SU-DHL-6 (cell line): Measurements from ENCODE around the gene GPAM.

Source experiments
- EZH2phosphoT487 ChIP-seq: fragments of 200-600 bp; sonication (generic), shearing (Covaris generic); conservative IDR thresholded peaks from 2 replicates; pipeline ENCODE4 v1.6.1; 2018; ENCODE audit warnings: mild to moderate bottlenecking, antibody characterized with exemption, low read length, moderate library complexity, mixed read lengths
- TF ChIP-seq, protein P1 (sequence below): fragments of 200-600 bp; sonication (generic); IDR thresholded peaks from one replicate; pipeline ENCODE4 v1.5.1; 2017; ENCODE audit warnings: antibody characterized with exemption, mild to moderate bottlenecking, low read length, moderate library complexity; ENCODE audit not compliant: insufficient read depth, poor library complexity, severe bottlenecking

DNA sequence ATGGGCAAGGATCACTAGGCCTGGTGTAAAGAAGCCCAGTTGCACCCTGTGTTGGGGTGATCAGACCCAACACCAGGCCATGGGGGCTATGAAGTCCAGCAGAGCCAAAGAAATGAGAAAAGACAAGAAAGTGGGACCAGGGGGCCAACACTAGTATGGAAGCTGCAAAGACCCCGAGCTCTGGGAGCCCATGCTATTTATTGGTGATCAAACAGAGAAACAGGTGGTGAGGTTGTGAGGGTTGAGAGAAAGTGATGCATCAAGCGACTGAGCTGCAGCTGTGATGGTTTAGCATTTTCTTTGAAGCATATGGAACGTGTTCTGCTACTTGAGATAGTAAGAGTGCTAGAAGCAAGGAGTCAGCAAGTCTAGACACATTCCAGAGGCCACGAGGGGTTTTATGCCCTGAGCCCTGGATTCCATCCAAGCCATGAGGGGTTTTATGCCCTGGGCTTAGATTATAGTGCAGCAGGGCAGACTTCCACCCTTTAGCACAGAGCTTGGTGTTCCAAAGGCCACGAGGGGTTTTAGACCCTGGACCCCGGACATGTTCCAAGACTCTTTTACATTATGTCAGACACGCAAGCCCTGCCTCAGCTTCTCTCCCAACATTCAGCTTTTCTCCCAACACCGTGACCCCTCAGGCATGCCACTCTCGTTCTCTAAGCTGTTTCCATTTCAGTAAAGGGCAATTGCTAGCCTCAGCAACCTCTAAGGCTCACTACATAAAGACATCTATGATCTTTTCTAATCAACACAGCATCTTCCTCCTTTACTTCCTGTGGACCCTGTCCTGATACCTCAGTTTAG, 43.1 kb upstream of the GPAM start:
- TF ChIP-seq, protein P1, sequence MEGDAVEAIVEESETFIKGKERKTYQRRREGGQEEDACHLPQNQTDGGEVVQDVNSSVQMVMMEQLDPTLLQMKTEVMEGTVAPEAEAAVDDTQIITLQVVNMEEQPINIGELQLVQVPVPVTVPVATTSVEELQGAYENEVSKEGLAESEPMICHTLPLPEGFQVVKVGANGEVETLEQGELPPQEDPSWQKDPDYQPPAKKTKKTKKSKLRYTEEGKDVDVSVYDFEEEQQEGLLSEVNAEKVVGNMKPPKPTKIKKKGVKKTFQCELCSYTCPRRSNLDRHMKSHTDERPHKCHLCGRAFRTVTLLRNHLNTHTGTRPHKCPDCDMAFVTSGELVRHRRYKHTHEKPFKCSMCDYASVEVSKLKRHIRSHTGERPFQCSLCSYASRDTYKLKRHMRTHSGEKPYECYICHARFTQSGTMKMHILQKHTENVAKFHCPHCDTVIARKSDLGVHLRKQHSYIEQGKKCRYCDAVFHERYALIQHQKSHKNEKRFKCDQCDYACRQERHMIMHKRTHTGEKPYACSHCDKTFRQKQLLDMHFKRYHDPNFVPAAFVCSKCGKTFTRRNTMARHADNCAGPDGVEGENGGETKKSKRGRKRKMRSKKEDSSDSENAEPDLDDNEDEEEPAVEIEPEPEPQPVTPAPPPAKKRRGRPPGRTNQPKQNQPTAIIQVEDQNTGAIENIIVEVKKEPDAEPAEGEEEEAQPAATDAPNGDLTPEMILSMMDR: no peak
- TF ChIP-seq EZH2phosphoT487: no peak
